ENCODE data around the gene RAD9A. TPM values are rescaled to one million over a fixed set of nuclear protein-coding genes. Genes with fewer than 3 reads are reported as not detected.

RAD9A gene
- total and polyA plus RNA-seq, 2 of the 4 experiments (the other 2 are of a cell fraction), result 2.0 to 10.3 TPM

DNA sequence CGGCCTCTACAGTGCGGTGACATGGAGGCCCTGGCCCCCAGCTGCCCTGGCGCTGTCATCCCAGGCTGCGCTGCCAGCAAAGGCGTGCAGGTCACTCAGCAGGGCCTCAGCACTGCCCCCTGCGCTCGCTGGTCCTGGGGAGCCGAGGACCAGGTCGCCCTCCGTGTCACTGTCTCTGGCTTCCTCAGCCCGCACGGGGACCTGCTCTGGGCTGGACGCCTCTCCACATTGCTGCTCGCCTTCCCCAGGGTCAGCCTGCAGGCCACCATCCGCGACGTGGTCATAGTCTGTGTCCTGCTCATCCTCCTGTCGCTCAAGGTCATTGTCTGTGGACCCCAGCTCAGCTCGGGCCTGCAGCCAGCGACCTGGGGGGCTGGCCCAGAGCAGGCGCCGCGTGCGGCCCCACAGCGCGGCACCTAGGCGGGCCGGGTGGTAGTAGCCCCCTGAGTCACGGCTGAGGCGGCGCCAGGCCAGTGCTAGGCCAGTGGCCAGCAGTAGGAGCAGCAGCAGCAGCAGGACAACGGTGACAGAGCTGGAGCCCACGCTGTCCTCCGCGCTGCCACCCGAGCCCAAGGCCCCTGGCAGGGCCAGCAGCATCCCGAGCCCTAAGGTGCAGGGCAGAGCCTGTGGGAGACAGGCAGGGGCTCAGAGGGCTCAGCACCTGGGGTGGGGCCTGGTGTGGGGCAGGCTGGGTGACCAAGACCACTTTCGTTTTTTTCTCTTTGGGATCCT lies 44.1 kb downstream of the RAD9A start:
- H3K56ac ChIP-seq (ENCODE audit: extremely low read depth, insufficient read depth, low read length), result no peak overlapping the region
- in situ Hi-C loops (cut with MboI; ENCODE audit: low sequenced_read_pairs) (no loop called here), intact Hi-C loops (cut with micrococcal nuclease) (no loop called here), dilution Hi-C loops (cut with HindIII; ENCODE audit: low sequenced_read_pairs, unreplicated experiment) (no loop called here)
- no peak overlapping the region for H2AFZ ChIP-seq (replicated peaks; ENCODE audit: low read length, poor library complexity)
- DNase-seq, result no peak
- ATAC-seq (ENCODE audit: low read depth), result no peak
- H3K9ac ChIP-seq (ENCODE audit: low read depth, low read length), result no peak overlapping the region
- no peak overlapping the region for H2BK120ac ChIP-seq (ENCODE audit: low read depth, low read length)
- no peak overlapping the region for H3K23ac ChIP-seq (ENCODE audit: low read depth, low read length)
- TF ChIP-seq SMC3 (IDR thresholded peaks at IDR 0.05; ENCODE audit: low read depth, low read length), result no peak
- no peak for TF ChIP-seq CEBPB (IDR thresholded peaks at IDR 0.05; ENCODE audit: low read depth, low read length)
- no peak for TF ChIP-seq POLR2A (IDR thresholded peaks at IDR 0.05; ENCODE audit: low read depth, low read length)
- TF ChIP-seq MAFK (IDR thresholded peaks at IDR 0.05; ENCODE audit: low read depth, low read length), result no peak
- TF ChIP-seq BHLHE40 (IDR thresholded peaks at IDR 0.05; ENCODE audit: low read depth, low read length), result no peak
- no peak overlapping the region for H3K4me2 ChIP-seq (ENCODE audit: low read depth, low read length)
- no peak overlapping the region for H4K5ac ChIP-seq (ENCODE audit: low read depth, low read length)
- H2BK5ac ChIP-seq (ENCODE audit: low read depth, low read length, poor library complexity, severe bottlenecking), result no peak overlapping the region
- no peak overlapping the region for H3K14ac ChIP-seq (replicated peaks; ENCODE audit: low read depth, low read length)
- H4K91ac ChIP-seq (ENCODE audit: insufficient read depth, low read depth, low read length), result no peak overlapping the region
- H3K4me1 ChIP-seq (ENCODE audit: control insufficient read depth, insufficient read depth, low read length), result no peaks in the 10 kb centered on the region
- H3K9me1 ChIP-seq (ENCODE audit: insufficient read depth, low read length), result no peaks in the 10 kb centered on the region
- H2BK20ac ChIP-seq (ENCODE audit: low read depth, low read length), result no peak overlapping the region
- no peaks in the 10 kb centered on the region; the same call in none of the 2 replicates for H4K20me1 ChIP-seq (ENCODE audit: insufficient read depth, low read length)
- H3K9me3 ChIP-seq (ENCODE audit: control insufficient read depth, insufficient read depth, low read length), result no peaks in the 10 kb centered on the region
- no TSS peak for BruUV-seq (replicated peaks)
- ChIA-PET POLR2A (ENCODE audit: unreplicated experiment) (no interaction called here), CTCF (no interaction called here)
- no peaks in the 10 kb centered on the region for H3K27me3 ChIP-seq (ENCODE audit: control insufficient read depth, insufficient read depth, low read length)
- H3K27ac ChIP-seq (ENCODE audit: insufficient read depth, low read length), result no peak overlapping the region
- no peak overlapping the region for H4K8ac ChIP-seq (ENCODE audit: low read depth in 2 of 2, low read length in 2 of 2)
- H3K4ac ChIP-seq (ENCODE audit: low read depth, low read length), result no peak overlapping the region
- WGBS, 2 experiments (ENCODE audit: extremely low coverage in 2 of 2, insufficient read length in 1 of 2), result 96% methylated on average over 30 of the region's 38 CpGs; no CpG with 5 or more reads in 1 of the 2 experiments
- peaks cover 0 to 6% of the 10 kb centered on the region in 2 experiments; a peak in 1 of 4 replicates for H3K79me1 ChIP-seq (ENCODE audit: low read depth in 1 of 2, low read length in 2 of 2)
- no peak overlapping the region for H2BK15ac ChIP-seq (ENCODE audit: low read depth, low read length)
- no peak overlapping the region for H2AK9ac ChIP-seq (replicated peaks; ENCODE audit: low read depth, low read length, poor library complexity)
- H2AK5ac ChIP-seq (ENCODE audit: low read depth, low read length), result no peak overlapping the region
- no peak overlapping the region for H3K18ac ChIP-seq (ENCODE audit: low read depth, low read length)
- no peak overlapping the region for H3K4me3 ChIP-seq (ENCODE audit: insufficient read depth, low read depth, low read length)
- peaks cover 59% of the 10 kb centered on the region for H3K36me3 ChIP-seq (ENCODE audit: control insufficient read depth, insufficient read depth, low read length)
